ENCODE results near the gene ARHGAP26. TPM values are rescaled to one million over a fixed set of nuclear protein-coding genes. Genes with fewer than 3 reads are reported as not detected.

The ARHGAP26 gene
- total and polyA plus RNA-seq, 9 donors, result 1.9 to 47.1 (median 12.0) TPM

- intact Hi-C loops (cut with DNase I), result loop anchor here in 1 of 4 donors (10.0 kb wide), 1 partner anchor 396 kb away; the partner anchor contains the start of gene NR3C1
- Histone ChIP-seq H3K27me3 (no peaks in the 10 kb centered on the region), H3K4me1 (ENCODE audit: insufficient read depth) (no peaks in the 10 kb centered on the region), H3K36me3 (no peaks in the 10 kb centered on the region), H3K4me3 (no peak overlapping the region), H3K27ac (no peak overlapping the region), H3K9me3 (no peaks in the 10 kb centered on the region)
- WGBS, 3 donors, result 81 to 87% (median 86%) methylated on average over 10 of the region's 10 CpGs
- TF ChIP-seq CTCF (IDR thresholded peaks at IDR 0.05), result no peak
- TF ChIP-seq EP300 (IDR thresholded peaks at IDR 0.05), result no peak
- no peak for TF ChIP-seq POLR2A (IDR thresholded peaks at IDR 0.05)
- no peak for DNase-seq
These were observed 238.8 kb downstream of the ARHGAP26 start for GRCh38 chr5:143008809-143009521.

- no peaks in the 10 kb centered on the region for H3K36me3 ChIP-seq
- intact Hi-C loops (cut with DNase I), result no loop called here
- WGBS, 3 donors, result 73 to 82% (median 78%) methylated on average over 1 of the region's 1 CpG
- H3K4me1 ChIP-seq (ENCODE audit: insufficient read depth), result no peaks in the 10 kb centered on the region
- DNase-seq, result no peak
- H3K4me3 ChIP-seq, result no peak overlapping the region
- no peak overlapping the region for H3K27ac ChIP-seq
- no peaks in the 10 kb centered on the region for H3K27me3 ChIP-seq
- H3K9me3 ChIP-seq, result no peaks in the 10 kb centered on the region
- no peak for TF ChIP-seq EP300 (IDR thresholded peaks at IDR 0.05)
- no peak for TF ChIP-seq CTCF (IDR thresholded peaks at IDR 0.05)
- TF ChIP-seq POLR2A (IDR thresholded peaks at IDR 0.05), result no peak
These were observed 240.2 kb downstream of the ARHGAP26 start for GRCh38 chr5:143010351-143010750.

- no peaks in the 10 kb centered on the region for H3K9me3 ChIP-seq
- intact Hi-C loops (cut with DNase I), result no loop called here
- H3K4me3 ChIP-seq, result no peak overlapping the region
- no peaks in the 10 kb centered on the region for H3K27me3 ChIP-seq
- H3K4me1 ChIP-seq (ENCODE audit: insufficient read depth), result no peaks in the 10 kb centered on the region
- 28 to 49% (median 45%) methylated on average over 2 of the region's 2 CpGs for WGBS, 3 donors
- H3K36me3 ChIP-seq, result no peaks in the 10 kb centered on the region
- no peak overlapping the region for H3K27ac ChIP-seq
- DNase-seq, result no peak
- TF ChIP-seq EP300 (IDR thresholded peaks at IDR 0.05) (no peak), POLR2A (IDR thresholded peaks at IDR 0.05) (no peak), CTCF (IDR thresholded peaks at IDR 0.05) (no peak)
These were observed 241.4 kb downstream of the ARHGAP26 start for GRCh38 chr5:143011585-143011984.

- 89 to 92% (median 92%) methylated on average over 4 of the region's 4 CpGs for WGBS, 3 donors
- DNase-seq, result no peak
- Histone ChIP-seq H3K27ac (no peak overlapping the region), H3K27me3 (no peaks in the 10 kb centered on the region), H3K4me1 (ENCODE audit: insufficient read depth) (no peaks in the 10 kb centered on the region), H3K36me3 (no peaks in the 10 kb centered on the region), H3K9me3 (no peaks in the 10 kb centered on the region), H3K4me3 (no peak overlapping the region)
- TF ChIP-seq CTCF (IDR thresholded peaks at IDR 0.05), result no peak
- no peak for TF ChIP-seq EP300 (IDR thresholded peaks at IDR 0.05)
- no peak for TF ChIP-seq POLR2A (IDR thresholded peaks at IDR 0.05)
- intact Hi-C loops (cut with DNase I), result no loop called here
These were observed 243.2 kb downstream of the ARHGAP26 start for GRCh38 chr5:143013176-143013891.
